Measurements from ENCODE around the gene TNNT2.

Gene TNNT2

GRCh38 chr1:201403359-201403758, 25.9 kb upstream of the TNNT2 start:
- H2AFZ ChIP-seq (ENCODE audit: low read length) = no peak overlapping the region
- H3K27me3 ChIP-seq (ENCODE audit: control insufficient read depth in 3 of 3, insufficient read depth in 3 of 3, low read depth in 1 of 3, low read length in 3 of 3) = peaks cover 10 to 64% (median 33%) of the 10 kb centered on the region in 3 experiments
- no peak overlapping the region for H3K23ac ChIP-seq (ENCODE audit: low read depth, low read length, poor library complexity)

DNA sequence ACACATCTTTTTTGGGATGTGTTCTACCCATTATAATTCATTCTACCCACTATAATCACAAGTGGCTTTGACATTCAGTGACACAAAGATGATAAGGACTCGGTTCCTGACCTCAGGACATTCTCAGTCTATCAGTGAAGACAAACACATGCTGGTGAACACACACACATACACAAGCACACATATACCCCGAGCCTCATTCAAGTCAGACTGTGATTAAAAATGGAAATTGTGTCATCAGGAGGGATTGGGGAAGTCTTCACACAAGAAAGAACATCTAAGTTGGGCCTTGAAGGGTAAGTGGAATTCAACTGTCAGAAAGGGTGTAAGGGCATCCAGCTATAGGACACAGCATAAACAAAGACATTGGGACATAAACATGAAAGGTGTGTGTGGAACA, 24.2 kb upstream of the TNNT2 start:
- H2BK5ac ChIP-seq (ENCODE audit: low read length) = no peak overlapping the region
- H3K9ac ChIP-seq (ENCODE audit: low read depth, low read length, poor library complexity) = no peak overlapping the region
- H3K4me1 ChIP-seq (ENCODE audit: control insufficient read depth in 2 of 2, insufficient read depth in 1 of 2, low read depth in 1 of 2, low read length in 2 of 2) = no peaks in the 10 kb centered on the region
- H2BK15ac ChIP-seq (ENCODE audit: low read length) = no peak overlapping the region
- no peak for DNase-seq (ENCODE audit: low spot score)
- H3K23ac ChIP-seq (ENCODE audit: low read depth, low read length, poor library complexity) = no peak overlapping the region
- H2BK12ac ChIP-seq (ENCODE audit: low read length) = no peak overlapping the region
- no peak overlapping the region for H3K4me3 ChIP-seq (ENCODE audit: low read length in 2 of 2)
- H3K18ac ChIP-seq (ENCODE audit: low read length) = no peak overlapping the region
- H3K79me1 ChIP-seq (ENCODE audit: low read depth, low read length) = no peaks in the 10 kb centered on the region
- no peak overlapping the region for H3K27ac ChIP-seq (replicated peaks; ENCODE audit: low read length)
- no peak overlapping the region for H2AFZ ChIP-seq (ENCODE audit: low read length)
- H4K8ac ChIP-seq (ENCODE audit: low read depth, low read length) = no peak overlapping the region
- no peak overlapping the region for H3K4ac ChIP-seq (ENCODE audit: low read length)
- peaks cover 10 to 80% (median 36%) of the 10 kb centered on the region in 3 experiments for H3K27me3 ChIP-seq (ENCODE audit: control insufficient read depth in 3 of 3, insufficient read depth in 3 of 3, low read depth in 1 of 3, low read length in 3 of 3)
- H3K36me3 ChIP-seq (replicated peaks in 1 of 2; ENCODE audit: control insufficient read depth in 2 of 2, insufficient read depth in 2 of 2, low read length in 2 of 2) = no peaks in the 10 kb centered on the region
- WGBS, 2 donors (ENCODE audit: extremely low coverage in 2 of 2, insufficient read length in 2 of 2, insufficient replicate concordance in 1 of 2) = no CpG with 5 or more reads among the region's 2 CpGs
- no peaks in the 10 kb centered on the region for H3K9me3 ChIP-seq (replicated peaks in 1 of 2; ENCODE audit: control insufficient read depth in 2 of 2, insufficient read depth in 1 of 2, low read depth in 1 of 2, low read length in 2 of 2)
- H3K14ac ChIP-seq (ENCODE audit: low read length) = no peak overlapping the region
- H4K91ac ChIP-seq (ENCODE audit: low read depth, low read length, poor library complexity) = no peak overlapping the region
- H3K4me2 ChIP-seq (ENCODE audit: insufficient read depth, low read length, poor library complexity, severe bottlenecking) = no peak overlapping the region
- no peak overlapping the region for H2BK120ac ChIP-seq (ENCODE audit: low read depth, low read length)
- H2AK5ac ChIP-seq (ENCODE audit: low read depth, low read length) = no peak overlapping the region

More at GRCh38 chr1:201403359-201403758, 25.9 kb upstream of the TNNT2 start:
- Histone ChIP-seq H2BK120ac (ENCODE audit: low read depth, low read length) (no peak overlapping the region), H4K91ac (ENCODE audit: low read depth, low read length, poor library complexity) (no peak overlapping the region), H3K36me3 (replicated peaks in 1 of 2; ENCODE audit: control insufficient read depth in 2 of 2, insufficient read depth in 2 of 2, low read length in 2 of 2) (no peaks in the 10 kb centered on the region), H3K4me1 (ENCODE audit: control insufficient read depth in 2 of 2, insufficient read depth in 1 of 2, low read depth in 1 of 2, low read length in 2 of 2) (peaks cover 0 to 2% of the 10 kb centered on the region in 2 donors), H3K9ac (ENCODE audit: low read depth, low read length, poor library complexity) (no peak overlapping the region), H2AK5ac (ENCODE audit: low read depth, low read length) (no peak overlapping the region), H3K4ac (ENCODE audit: low read length) (no peak overlapping the region), H3K18ac (ENCODE audit: low read length) (no peak overlapping the region), H3K79me1 (ENCODE audit: low read depth, low read length) (no peaks in the 10 kb centered on the region), H3K14ac (ENCODE audit: low read length) (no peak overlapping the region), H3K9me3 (replicated peaks in 1 of 2; ENCODE audit: control insufficient read depth in 2 of 2, insufficient read depth in 1 of 2, low read depth in 1 of 2, low read length in 2 of 2) (no peaks in the 10 kb centered on the region), H2BK5ac (ENCODE audit: low read length) (no peak overlapping the region), H3K4me3 (ENCODE audit: low read length in 2 of 2) (no peak overlapping the region), H3K27ac (replicated peaks; ENCODE audit: low read length) (no peak overlapping the region), H3K4me2 (ENCODE audit: insufficient read depth, low read length, poor library complexity, severe bottlenecking) (no peak overlapping the region), H2BK15ac (ENCODE audit: low read length) (no peak overlapping the region), H4K8ac (ENCODE audit: low read depth, low read length) (no peak overlapping the region), H2BK12ac (ENCODE audit: low read length) (no peak overlapping the region)
- no CpG with 5 or more reads among the region's 1 CpG for WGBS, 2 donors (ENCODE audit: extremely low coverage in 2 of 2, insufficient read length in 2 of 2, insufficient replicate concordance in 1 of 2)
- no peak for DNase-seq (ENCODE audit: low spot score)

DNA sequence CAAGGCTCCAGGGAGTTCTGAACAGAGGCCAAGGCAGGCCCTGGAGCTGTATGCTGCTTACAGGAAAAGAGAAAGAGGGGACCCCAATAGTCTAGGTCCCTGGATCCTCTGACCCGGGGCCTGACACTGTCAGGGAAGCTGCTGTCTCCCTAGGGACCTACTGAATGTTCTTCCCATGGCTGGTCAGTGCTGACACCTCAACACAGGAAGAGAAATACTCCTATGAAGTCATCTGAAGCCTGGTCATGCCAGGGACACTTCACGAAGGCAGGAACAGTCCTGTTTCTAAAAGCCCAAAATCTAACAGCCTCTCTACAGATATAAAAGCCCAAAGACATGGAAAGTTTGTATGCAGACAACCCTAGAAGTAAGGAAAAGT, 23.4 kb upstream of the TNNT2 start:
- Histone ChIP-seq H2BK15ac (ENCODE audit: low read length) (no peak overlapping the region), H3K23ac (ENCODE audit: low read depth, low read length, poor library complexity) (no peak overlapping the region), H2BK5ac (ENCODE audit: low read length) (no peak overlapping the region), H3K4ac (ENCODE audit: low read length) (no peak overlapping the region), H4K91ac (ENCODE audit: low read depth, low read length, poor library complexity) (no peak overlapping the region), H3K36me3 (replicated peaks in 1 of 2; ENCODE audit: control insufficient read depth in 2 of 2, insufficient read depth in 2 of 2, low read length in 2 of 2) (no peaks in the 10 kb centered on the region), H2BK12ac (ENCODE audit: low read length) (no peak overlapping the region), H3K4me1 (ENCODE audit: control insufficient read depth in 2 of 2, insufficient read depth in 1 of 2, low read depth in 1 of 2, low read length in 2 of 2) (no peaks in the 10 kb centered on the region), H3K9me3 (replicated peaks in 1 of 2; ENCODE audit: control insufficient read depth in 2 of 2, insufficient read depth in 1 of 2, low read depth in 1 of 2, low read length in 2 of 2) (no peaks in the 10 kb centered on the region), H3K14ac (ENCODE audit: low read length) (no peak overlapping the region), H4K8ac (ENCODE audit: low read depth, low read length) (no peak overlapping the region), H2AK5ac (ENCODE audit: low read depth, low read length) (no peak overlapping the region), H3K79me1 (ENCODE audit: low read depth, low read length) (no peaks in the 10 kb centered on the region), H3K4me2 (ENCODE audit: insufficient read depth, low read length, poor library complexity, severe bottlenecking) (no peak overlapping the region), H2AFZ (ENCODE audit: low read length) (no peak overlapping the region), H3K27ac (replicated peaks; ENCODE audit: low read length) (no peak overlapping the region), H2BK120ac (ENCODE audit: low read depth, low read length) (no peak overlapping the region), H3K4me3 (ENCODE audit: low read length in 2 of 2) (no peak overlapping the region), H3K9ac (ENCODE audit: low read depth, low read length, poor library complexity) (no peak overlapping the region), H3K27me3 (ENCODE audit: control insufficient read depth in 3 of 3, insufficient read depth in 3 of 3, low read depth in 1 of 3, low read length in 3 of 3) (peaks cover 10 to 88% (median 36%) of the 10 kb centered on the region in 3 experiments), H3K18ac (ENCODE audit: low read length) (no peak overlapping the region)
- DNase-seq (ENCODE audit: low spot score) = no peak
- WGBS, 2 donors (ENCODE audit: extremely low coverage in 2 of 2, insufficient read length in 2 of 2, insufficient replicate concordance in 1 of 2) = no CpG with 5 or more reads among the region's 2 CpGs

- no peak overlapping the region for H3K27ac ChIP-seq (replicated peaks; ENCODE audit: low read length)
- H2BK15ac ChIP-seq (ENCODE audit: low read length) = no peak overlapping the region
- peak overlapping the region; percentile 0 for H2AK5ac ChIP-seq (ENCODE audit: low read depth, low read length)
- H3K14ac ChIP-seq (ENCODE audit: low read length) = no peak overlapping the region
- peak overlapping the region; percentile 61 for H3K18ac ChIP-seq (ENCODE audit: low read length)
- H3K36me3 ChIP-seq (replicated peaks in 1 of 2; ENCODE audit: control insufficient read depth in 2 of 2, insufficient read depth in 2 of 2, low read length in 2 of 2) = no peaks in the 10 kb centered on the region
- no peaks in the 10 kb centered on the region for H3K9me3 ChIP-seq (replicated peaks in 1 of 2; ENCODE audit: control insufficient read depth in 2 of 2, insufficient read depth in 1 of 2, low read depth in 1 of 2, low read length in 2 of 2)
- WGBS, 2 donors (ENCODE audit: extremely low coverage in 2 of 2, insufficient read length in 2 of 2, insufficient replicate concordance in 1 of 2) = no CpG with 5 or more reads among the region's 11 CpGs
- H4K8ac ChIP-seq (ENCODE audit: low read depth, low read length) = no peak overlapping the region
- H4K91ac ChIP-seq (ENCODE audit: low read depth, low read length, poor library complexity) = no peak overlapping the region
- no peak overlapping the region for H3K4ac ChIP-seq (ENCODE audit: low read length)
- no peak overlapping the region for H3K23ac ChIP-seq (ENCODE audit: low read depth, low read length, poor library complexity)
- no peak overlapping the region for H2AFZ ChIP-seq (ENCODE audit: low read length)
- H2BK5ac ChIP-seq (ENCODE audit: low read length) = no peak overlapping the region
- H3K9ac ChIP-seq (ENCODE audit: low read depth, low read length, poor library complexity) = no peak overlapping the region
- no peak overlapping the region for H3K4me3 ChIP-seq (ENCODE audit: low read length in 2 of 2)
- no peaks in the 10 kb centered on the region for H3K4me1 ChIP-seq (ENCODE audit: control insufficient read depth in 2 of 2, insufficient read depth in 1 of 2, low read depth in 1 of 2, low read length in 2 of 2)
- H3K27me3 ChIP-seq (ENCODE audit: control insufficient read depth in 3 of 3, insufficient read depth in 3 of 3, low read depth in 1 of 3, low read length in 3 of 3) = peaks cover 10 to 87% (median 36%) of the 10 kb centered on the region in 3 experiments
- no peaks in the 10 kb centered on the region for H3K79me1 ChIP-seq (ENCODE audit: low read depth, low read length)
- H2BK12ac ChIP-seq (ENCODE audit: low read length) = no peak overlapping the region
- H3K4me2 ChIP-seq (ENCODE audit: insufficient read depth, low read length, poor library complexity, severe bottlenecking) = no peak overlapping the region
- no peak overlapping the region for H2BK120ac ChIP-seq (ENCODE audit: low read depth, low read length)
- DNase-seq (ENCODE audit: low spot score) = no peak
These were observed 22.9 kb upstream of the TNNT2 start for GRCh38 chr1:201400212-201400851.

All from neuronal stem cell (in vitro differentiated cells).